Measurements from ENCODE around the gene MYLK. TPM values are rescaled to one million over a fixed set of nuclear protein-coding genes. Genes with fewer than 3 reads are reported as not detected.
"Not testable (repeated sequence)": the region's sequence is repeated elsewhere in the genome, so short reads cannot be mapped to it uniquely, and the experiment has no call there.

The MYLK gene
- total RNA-seq, 2 donors from 2014 or later = 30.5 to 85.1 TPM

GRCh38 chr3:123893012-123893411, 8.9 kb upstream of the MYLK start:
- Histone ChIP-seq H3K27me3 (no peaks in the 10 kb centered on the region), H3K27ac (no peak overlapping the region), H3K4me1 (no peaks in the 10 kb centered on the region), H3K36me3 (no peaks in the 10 kb centered on the region), H3K9me3 (peaks cover 0 to 8% of the 10 kb centered on the region in 2 donors), H3K4me3 (no peak overlapping the region)
- DNase-seq (ENCODE audit: low spot score) = no peak
- TF ChIP-seq CTCF (IDR thresholded peaks at IDR 0.05) = no peak

- no peak overlapping the region for H3K4me3 ChIP-seq
- TF ChIP-seq CTCF (IDR thresholded peaks at IDR 0.05) = no peak
These were observed 8.1 kb upstream of the MYLK start for GRCh38 chr3:123892195-123892594.

GRCh38 chr3:123890991-123891390, 6.9 kb upstream of the MYLK start:
- not testable (repeated sequence) for DNase-seq (ENCODE audit: low spot score); H3K9me3 ChIP-seq; H3K27me3 ChIP-seq; H3K4me1 ChIP-seq; H3K36me3 ChIP-seq; H3K27ac ChIP-seq; H3K4me3 ChIP-seq

More at GRCh38 chr3:123892195-123892594, 8.1 kb upstream of the MYLK start:
- H3K36me3 ChIP-seq = no peaks in the 10 kb centered on the region
- no peak overlapping the region for H3K27ac ChIP-seq
- no peaks in the 10 kb centered on the region for H3K27me3 ChIP-seq
- no peak for DNase-seq (ENCODE audit: low spot score)
- no peaks in the 10 kb centered on the region for H3K4me1 ChIP-seq
- H3K9me3 ChIP-seq = peaks cover 0 to 8% of the 10 kb centered on the region in 2 donors

GRCh38 chr3:123890162-123890561, 6.0 kb upstream of the MYLK start:
- H3K27me3 ChIP-seq; H3K4me1 ChIP-seq; H3K36me3 ChIP-seq; H3K4me3 ChIP-seq; H3K9me3 ChIP-seq; DNase-seq (ENCODE audit: low spot score); H3K27ac ChIP-seq: not testable (repeated sequence)

GRCh38 chr3:123884993-123885392, 861 bp upstream of the MYLK start:
- peaks cover 0 to 11% of the 10 kb centered on the region in 2 donors for H3K4me1 ChIP-seq
- no peak overlapping the region for H3K27ac ChIP-seq
- no peaks in the 10 kb centered on the region for H3K9me3 ChIP-seq
- TF ChIP-seq CTCF (IDR thresholded peaks at IDR 0.05) = no peak
- H3K36me3 ChIP-seq = no peaks in the 10 kb centered on the region
- H3K4me3 ChIP-seq = no peak overlapping the region
- H3K27me3 ChIP-seq = no peaks in the 10 kb centered on the region
- no peak for DNase-seq (ENCODE audit: low spot score)

GRCh38 chr3:123883701-123884202, 380 bp downstream of the MYLK start:
- Histone ChIP-seq H3K27ac (no peak overlapping the region), H3K9me3 (no peaks in the 10 kb centered on the region), H3K27me3 (no peaks in the 10 kb centered on the region), H3K4me1 (peaks cover 0 to 11% of the 10 kb centered on the region in 2 donors), H3K4me3 (peak overlapping the region; percentile 30 to 52), H3K36me3 (no peaks in the 10 kb centered on the region)
- DNase-seq (ENCODE audit: low spot score) = no peak
- no peak for TF ChIP-seq CTCF (IDR thresholded peaks at IDR 0.05)

- Histone ChIP-seq H3K9me3 (no peaks in the 10 kb centered on the region), H3K36me3 (no peaks in the 10 kb centered on the region), H3K4me3 (no peak overlapping the region), H3K27me3 (no peaks in the 10 kb centered on the region), H3K27ac (no peak overlapping the region), H3K4me1 (peaks cover 0 to 11% of the 10 kb centered on the region in 2 donors)
- DNase-seq (ENCODE audit: low spot score) = no peak
- TF ChIP-seq CTCF (IDR thresholded peaks at IDR 0.05) = no peak
These were observed 1.0 kb downstream of the MYLK start for GRCh38 chr3:123883111-123883510.
